ENCODE measurements around the gene VOPP1.
A peak's percentile ranks its signal among the peaks of the same experiment; 100 is the strongest.

The VOPP1 gene

DNA sequence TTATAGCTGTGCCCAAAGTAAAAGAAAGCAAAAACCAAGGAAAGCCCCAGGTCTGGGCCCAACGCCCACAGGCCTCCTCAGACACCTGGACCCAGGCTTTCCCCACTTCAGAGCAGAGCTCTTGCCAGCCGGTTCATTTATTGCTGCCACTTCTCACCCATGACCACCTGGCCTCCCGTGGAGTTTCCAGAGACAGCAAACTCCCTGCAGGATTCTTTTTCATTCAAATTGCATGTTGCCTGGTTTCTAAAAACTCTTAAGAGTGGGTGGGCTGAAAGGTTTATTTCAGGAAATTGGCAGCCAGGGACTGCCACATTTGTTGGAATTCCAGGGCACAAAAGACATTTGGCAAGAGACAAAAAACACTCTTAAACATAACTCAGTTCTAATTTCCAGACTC lies 4.7 kb downstream of the VOPP1 start:
- Histone ChIP-seq H3K4me3 (ENCODE audit: low read length, poor library complexity, severe bottlenecking) (no peak overlapping the region), H3K79me2 (ENCODE audit: insufficient read depth, low read length) (peaks cover 97% of the 10 kb centered on the region), H3K9me3 (ENCODE audit: insufficient read depth, low read depth, low read length) (no peaks in the 10 kb centered on the region), H3K9ac (ENCODE audit: low read depth, low read length, poor library complexity, severe bottlenecking) (no peak overlapping the region), H3K36me3 (ENCODE audit: insufficient read depth, low read length) (no peaks in the 10 kb centered on the region), H4K20me1 (ENCODE audit: insufficient read depth, low read length, poor library complexity, severe bottlenecking) (peaks cover 78% of the 10 kb centered on the region), H3K4me1 (ENCODE audit: insufficient read depth, low read length, poor library complexity, severe bottlenecking) (peaks cover 59% of the 10 kb centered on the region), H2AFZ (ENCODE audit: low read length) (no peak overlapping the region), H3K9me2 (replicated peaks; ENCODE audit: low read depth, low read length) (no peaks in the 10 kb centered on the region), H3K27me3 (ENCODE audit: insufficient read depth, low read length, poor library complexity, severe bottlenecking) (no peaks in the 10 kb centered on the region), H3K4me2 (ENCODE audit: low read depth, low read length, poor library complexity, severe bottlenecking) (peak overlapping the region; percentile 83), H3F3A (ENCODE audit: low read depth) (no peaks in the 10 kb centered on the region)
- TF ChIP-seq, protein P1, sequence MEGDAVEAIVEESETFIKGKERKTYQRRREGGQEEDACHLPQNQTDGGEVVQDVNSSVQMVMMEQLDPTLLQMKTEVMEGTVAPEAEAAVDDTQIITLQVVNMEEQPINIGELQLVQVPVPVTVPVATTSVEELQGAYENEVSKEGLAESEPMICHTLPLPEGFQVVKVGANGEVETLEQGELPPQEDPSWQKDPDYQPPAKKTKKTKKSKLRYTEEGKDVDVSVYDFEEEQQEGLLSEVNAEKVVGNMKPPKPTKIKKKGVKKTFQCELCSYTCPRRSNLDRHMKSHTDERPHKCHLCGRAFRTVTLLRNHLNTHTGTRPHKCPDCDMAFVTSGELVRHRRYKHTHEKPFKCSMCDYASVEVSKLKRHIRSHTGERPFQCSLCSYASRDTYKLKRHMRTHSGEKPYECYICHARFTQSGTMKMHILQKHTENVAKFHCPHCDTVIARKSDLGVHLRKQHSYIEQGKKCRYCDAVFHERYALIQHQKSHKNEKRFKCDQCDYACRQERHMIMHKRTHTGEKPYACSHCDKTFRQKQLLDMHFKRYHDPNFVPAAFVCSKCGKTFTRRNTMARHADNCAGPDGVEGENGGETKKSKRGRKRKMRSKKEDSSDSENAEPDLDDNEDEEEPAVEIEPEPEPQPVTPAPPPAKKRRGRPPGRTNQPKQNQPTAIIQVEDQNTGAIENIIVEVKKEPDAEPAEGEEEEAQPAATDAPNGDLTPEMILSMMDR (conservative IDR thresholded peaks at IDR 0.05; ENCODE audit: low read length) = no peak
- TF ChIP-seq EZH2phosphoT487 (IDR thresholded peaks at IDR 0.05; ENCODE audit: borderline replicate concordance) = no peak

DNA sequence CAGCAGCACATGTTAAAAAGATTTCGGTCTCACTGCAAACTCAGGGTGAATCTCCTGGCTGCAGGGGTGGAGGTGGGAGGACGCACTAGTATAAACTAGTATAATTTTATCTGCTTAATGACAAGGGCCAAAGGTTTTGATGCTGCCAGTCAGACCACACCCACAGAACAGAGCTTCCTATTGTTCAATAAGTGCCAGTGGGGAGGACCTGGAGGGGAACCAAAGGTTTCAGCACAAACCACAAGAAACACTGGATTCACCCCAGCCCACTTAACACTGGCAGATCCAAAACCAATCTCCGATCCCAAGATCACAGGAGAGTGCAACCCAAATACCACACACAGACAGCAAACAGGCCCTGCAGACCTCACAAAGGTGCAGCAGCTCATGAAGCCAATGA lies 6.6 kb downstream of the VOPP1 start:
- Histone ChIP-seq H3K36me3 (ENCODE audit: insufficient read depth, low read length) (no peaks in the 10 kb centered on the region), H3K4me3 (ENCODE audit: low read length, poor library complexity, severe bottlenecking) (no peak overlapping the region), H3K9ac (ENCODE audit: low read depth, low read length, poor library complexity, severe bottlenecking) (no peak overlapping the region), H3K9me3 (ENCODE audit: insufficient read depth, low read depth, low read length) (no peaks in the 10 kb centered on the region), H4K20me1 (ENCODE audit: insufficient read depth, low read length, poor library complexity, severe bottlenecking) (peaks cover 87% of the 10 kb centered on the region), H3K79me2 (ENCODE audit: insufficient read depth, low read length) (peaks cover 100% of the 10 kb centered on the region), H3F3A (ENCODE audit: low read depth) (no peaks in the 10 kb centered on the region), H3K27me3 (ENCODE audit: insufficient read depth, low read length, poor library complexity, severe bottlenecking) (no peaks in the 10 kb centered on the region), H3K4me1 (ENCODE audit: insufficient read depth, low read length, poor library complexity, severe bottlenecking) (peaks cover 53% of the 10 kb centered on the region), H3K9me2 (replicated peaks; ENCODE audit: low read depth, low read length) (no peaks in the 10 kb centered on the region), H3K4me2 (ENCODE audit: low read depth, low read length, poor library complexity, severe bottlenecking) (peak overlapping the region; percentile 48), H2AFZ (ENCODE audit: low read length) (no peak overlapping the region)
- TF ChIP-seq EZH2phosphoT487 (IDR thresholded peaks at IDR 0.05; ENCODE audit: borderline replicate concordance) = no peak
- TF ChIP-seq, protein P1 (conservative IDR thresholded peaks at IDR 0.05; ENCODE audit: low read length) = no peak

- H3K4me1 ChIP-seq (ENCODE audit: insufficient read depth, low read length, poor library complexity, severe bottlenecking) = peaks cover 36% of the 10 kb centered on the region
Measured at GRCh38 chr7:55563596-55564325, 8.5 kb downstream of the VOPP1 start.

More at GRCh38 chr7:55563596-55564325, 8.5 kb downstream of the VOPP1 start:
- H3K4me3 ChIP-seq (ENCODE audit: low read length, poor library complexity, severe bottlenecking) = no peak overlapping the region
- peaks cover 91% of the 10 kb centered on the region for H4K20me1 ChIP-seq (ENCODE audit: insufficient read depth, low read length, poor library complexity, severe bottlenecking)
- H3K36me3 ChIP-seq (ENCODE audit: insufficient read depth, low read length) = no peaks in the 10 kb centered on the region
- TF ChIP-seq EZH2phosphoT487 (IDR thresholded peaks at IDR 0.05; ENCODE audit: borderline replicate concordance) = no peak
- TF ChIP-seq, protein P1 (conservative IDR thresholded peaks at IDR 0.05; ENCODE audit: low read length) = no peak
- peak overlapping the region; percentile 48 for H3K4me2 ChIP-seq (ENCODE audit: low read depth, low read length, poor library complexity, severe bottlenecking)
- no peaks in the 10 kb centered on the region for H3K9me3 ChIP-seq (ENCODE audit: insufficient read depth, low read depth, low read length)
- no peaks in the 10 kb centered on the region for H3F3A ChIP-seq (ENCODE audit: low read depth)
- no peak overlapping the region for H3K9ac ChIP-seq (ENCODE audit: low read depth, low read length, poor library complexity, severe bottlenecking)
- peaks cover 100% of the 10 kb centered on the region for H3K79me2 ChIP-seq (ENCODE audit: insufficient read depth, low read length)
- no peaks in the 10 kb centered on the region for H3K27me3 ChIP-seq (ENCODE audit: insufficient read depth, low read length, poor library complexity, severe bottlenecking)
- H3K9me2 ChIP-seq (replicated peaks; ENCODE audit: low read depth, low read length) = no peaks in the 10 kb centered on the region
- H2AFZ ChIP-seq (ENCODE audit: low read length) = no peak overlapping the region
